Stimulated activated CD4-positive, alpha-beta T cell treated with anti-CD3 and anti-CD28 coated beads, TNF-alpha, amount 100 ng/mL, for 1 hour (primary cell): ENCODE data around the gene LUZP2.
"Not testable (repeated sequence)": the region's sequence is repeated elsewhere in the genome, so short reads cannot be mapped to it uniquely, and the experiment has no call there.

ENCODE experiments used
- DNase-seq, 3 donors: peaks; one replicate each; pipeline ENCODE4 v3.0.0-alpha.2; 2020; ENCODE audit warnings: low read depth in 3 of 3, low spot score in 1 of 3

LUZP2 gene

GRCh38 chr11:24891845-24892492 is 395.1 kb downstream of the LUZP2 start:
- DNase-seq: not testable (repeated sequence)

GRCh38 chr11:24896118-24896835 is 399.4 kb downstream of the LUZP2 start:
- no peak for DNase-seq

GRCh38 chr11:24900514-24900913 is 403.7 kb downstream of the LUZP2 start:
- no peak for DNase-seq

- DNase-seq: no peak
Measured at GRCh38 chr11:24900960-24901549, 404.2 kb downstream of the LUZP2 start.

GRCh38 chr11:24903555-24903954 is 406.7 kb downstream of the LUZP2 start:
- no peak for DNase-seq

GRCh38 chr11:24925091-24925490 is 428.2 kb downstream of the LUZP2 start:
- DNase-seq: no peak

- DNase-seq: no peak
Measured at GRCh38 chr11:24932110-24933000, 435.5 kb downstream of the LUZP2 start.

GRCh38 chr11:24934733-24935439 is 438.0 kb downstream of the LUZP2 start:
- DNase-seq: no peak

GRCh38 chr11:24944891-24945290 is 448.0 kb downstream of the LUZP2 start:
- no peak for DNase-seq

GRCh38 chr11:24949406-24949805 is 452.6 kb downstream of the LUZP2 start:
- DNase-seq: no peak

- no peak for DNase-seq
Measured at GRCh38 chr11:24963852-24964251, 467.0 kb downstream of the LUZP2 start.

GRCh38 chr11:24965748-24966147 is 468.9 kb downstream of the LUZP2 start:
- DNase-seq: no peak

- DNase-seq: not testable (repeated sequence)
Measured at GRCh38 chr11:24993903-24994302, 497.1 kb downstream of the LUZP2 start.

GRCh38 chr11:24999929-25000328 is 503.1 kb downstream of the LUZP2 start:
- DNase-seq: not testable (repeated sequence)

- DNase-seq: no peak
Measured at GRCh38 chr11:25037431-25037830, 540.6 kb downstream of the LUZP2 start.

- no peak for DNase-seq
Measured at GRCh38 chr11:25038131-25038530, 541.3 kb downstream of the LUZP2 start.

- DNase-seq: no peak
Measured at GRCh38 chr11:25039165-25039564, 542.3 kb downstream of the LUZP2 start.

- no peak for DNase-seq
Measured at GRCh38 chr11:25048632-25049031, 551.8 kb downstream of the LUZP2 start.

- DNase-seq: no peak
Measured at GRCh38 chr11:25052844-25053243, 556.0 kb downstream of the LUZP2 start.

- no peak for DNase-seq
Measured at GRCh38 chr11:25057861-25058260, 561.0 kb downstream of the LUZP2 start.

- DNase-seq: no peak
Measured at GRCh38 chr11:25065746-25066145, 568.9 kb downstream of the LUZP2 start.
